Measurements from ENCODE around the gene EPB41.

DNA sequence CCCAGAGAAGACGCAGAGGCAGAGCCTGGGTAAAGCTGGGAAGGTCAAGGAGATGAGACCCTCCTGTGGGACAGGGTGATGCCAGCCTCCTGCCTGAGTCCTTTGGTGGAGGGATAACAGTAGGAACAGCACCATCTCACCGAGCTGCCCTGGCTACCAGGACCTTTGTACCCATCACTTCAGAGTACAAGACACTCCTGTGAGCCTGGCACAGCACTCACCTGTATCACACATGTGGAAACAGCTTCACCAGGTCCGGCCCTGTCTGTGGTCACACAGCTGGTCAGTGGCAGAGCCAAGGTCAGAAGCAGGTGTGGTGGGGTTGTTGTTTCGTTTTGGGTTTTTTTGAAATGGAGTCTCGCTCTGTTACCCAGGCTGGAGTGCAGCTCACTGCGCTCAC is 214.4 kb downstream of the EPB41 start:
- no peak for TF ChIP-seq POLR2AphosphoS5 (IDR thresholded peaks at IDR 0.05; ENCODE audit: low read depth, low read length)
- TF ChIP-seq, protein P1, sequence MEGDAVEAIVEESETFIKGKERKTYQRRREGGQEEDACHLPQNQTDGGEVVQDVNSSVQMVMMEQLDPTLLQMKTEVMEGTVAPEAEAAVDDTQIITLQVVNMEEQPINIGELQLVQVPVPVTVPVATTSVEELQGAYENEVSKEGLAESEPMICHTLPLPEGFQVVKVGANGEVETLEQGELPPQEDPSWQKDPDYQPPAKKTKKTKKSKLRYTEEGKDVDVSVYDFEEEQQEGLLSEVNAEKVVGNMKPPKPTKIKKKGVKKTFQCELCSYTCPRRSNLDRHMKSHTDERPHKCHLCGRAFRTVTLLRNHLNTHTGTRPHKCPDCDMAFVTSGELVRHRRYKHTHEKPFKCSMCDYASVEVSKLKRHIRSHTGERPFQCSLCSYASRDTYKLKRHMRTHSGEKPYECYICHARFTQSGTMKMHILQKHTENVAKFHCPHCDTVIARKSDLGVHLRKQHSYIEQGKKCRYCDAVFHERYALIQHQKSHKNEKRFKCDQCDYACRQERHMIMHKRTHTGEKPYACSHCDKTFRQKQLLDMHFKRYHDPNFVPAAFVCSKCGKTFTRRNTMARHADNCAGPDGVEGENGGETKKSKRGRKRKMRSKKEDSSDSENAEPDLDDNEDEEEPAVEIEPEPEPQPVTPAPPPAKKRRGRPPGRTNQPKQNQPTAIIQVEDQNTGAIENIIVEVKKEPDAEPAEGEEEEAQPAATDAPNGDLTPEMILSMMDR (IDR thresholded peaks at IDR 0.05) = no peak
- TF ChIP-seq, protein P2, sequence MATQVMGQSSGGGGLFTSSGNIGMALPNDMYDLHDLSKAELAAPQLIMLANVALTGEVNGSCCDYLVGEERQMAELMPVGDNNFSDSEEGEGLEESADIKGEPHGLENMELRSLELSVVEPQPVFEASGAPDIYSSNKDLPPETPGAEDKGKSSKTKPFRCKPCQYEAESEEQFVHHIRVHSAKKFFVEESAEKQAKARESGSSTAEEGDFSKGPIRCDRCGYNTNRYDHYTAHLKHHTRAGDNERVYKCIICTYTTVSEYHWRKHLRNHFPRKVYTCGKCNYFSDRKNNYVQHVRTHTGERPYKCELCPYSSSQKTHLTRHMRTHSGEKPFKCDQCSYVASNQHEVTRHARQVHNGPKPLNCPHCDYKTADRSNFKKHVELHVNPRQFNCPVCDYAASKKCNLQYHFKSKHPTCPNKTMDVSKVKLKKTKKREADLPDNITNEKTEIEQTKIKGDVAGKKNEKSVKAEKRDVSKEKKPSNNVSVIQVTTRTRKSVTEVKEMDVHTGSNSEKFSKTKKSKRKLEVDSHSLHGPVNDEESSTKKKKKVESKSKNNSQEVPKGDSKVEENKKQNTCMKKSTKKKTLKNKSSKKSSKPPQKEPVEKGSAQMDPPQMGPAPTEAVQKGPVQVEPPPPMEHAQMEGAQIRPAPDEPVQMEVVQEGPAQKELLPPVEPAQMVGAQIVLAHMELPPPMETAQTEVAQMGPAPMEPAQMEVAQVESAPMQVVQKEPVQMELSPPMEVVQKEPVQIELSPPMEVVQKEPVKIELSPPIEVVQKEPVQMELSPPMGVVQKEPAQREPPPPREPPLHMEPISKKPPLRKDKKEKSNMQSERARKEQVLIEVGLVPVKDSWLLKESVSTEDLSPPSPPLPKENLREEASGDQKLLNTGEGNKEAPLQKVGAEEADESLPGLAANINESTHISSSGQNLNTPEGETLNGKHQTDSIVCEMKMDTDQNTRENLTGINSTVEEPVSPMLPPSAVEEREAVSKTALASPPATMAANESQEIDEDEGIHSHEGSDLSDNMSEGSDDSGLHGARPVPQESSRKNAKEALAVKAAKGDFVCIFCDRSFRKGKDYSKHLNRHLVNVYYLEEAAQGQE (IDR thresholded peaks at IDR 0.05; ENCODE audit: insufficient read depth in 1 of 2, low read depth in 2 of 2, low read length in 1 of 2) = no peak
